M059J (cell line): Measurements from ENCODE around the gene PTGR2. TPM values are rescaled to one million over a fixed set of nuclear protein-coding genes. Genes with fewer than 3 reads are reported as not detected.
"Not testable (repeated sequence)": the region's sequence is repeated elsewhere in the genome, so short reads cannot be mapped to it uniquely, and the experiment has no call there.

Experiments used
- DNase-seq: peaks from one replicate; pipeline ENCODE4 v3.0.0-alpha.2; 2012; ENCODE audit warnings: low read depth
- total RNA-seq: library from RNA; depleted of rRNA; stranded (reverse); fragments of >200 nt; shearing (Covaris generic); gene quantifications from 2 replicates; pipeline ENCODE4 v1.2.3, GENCODE V29; 2014

Gene PTGR2
- total RNA-seq, 1 experiment from 2014 or later, result 5.0 TPM

DNA sequence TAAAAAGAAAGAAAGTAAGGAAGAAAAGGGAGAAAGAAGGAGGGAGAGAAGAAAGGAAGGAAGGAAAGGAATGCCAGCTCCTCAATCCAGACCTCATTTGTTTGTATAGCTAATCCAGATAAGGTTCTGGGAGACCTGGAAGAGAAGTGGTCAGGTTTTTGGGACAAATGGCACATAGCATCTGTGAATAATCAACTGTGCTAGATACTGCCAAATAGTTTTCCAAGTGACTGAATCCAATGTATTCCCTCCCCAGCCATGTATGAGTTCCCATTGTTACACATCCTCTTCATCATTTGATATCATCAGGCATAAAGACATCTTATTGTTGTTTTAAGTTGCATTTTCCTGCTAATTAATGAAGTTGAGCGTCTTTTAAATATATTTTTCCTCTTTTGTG lies 18.6 kb upstream of the PTGR2 start:
- DNase-seq, result peak; percentile 85

DNA sequence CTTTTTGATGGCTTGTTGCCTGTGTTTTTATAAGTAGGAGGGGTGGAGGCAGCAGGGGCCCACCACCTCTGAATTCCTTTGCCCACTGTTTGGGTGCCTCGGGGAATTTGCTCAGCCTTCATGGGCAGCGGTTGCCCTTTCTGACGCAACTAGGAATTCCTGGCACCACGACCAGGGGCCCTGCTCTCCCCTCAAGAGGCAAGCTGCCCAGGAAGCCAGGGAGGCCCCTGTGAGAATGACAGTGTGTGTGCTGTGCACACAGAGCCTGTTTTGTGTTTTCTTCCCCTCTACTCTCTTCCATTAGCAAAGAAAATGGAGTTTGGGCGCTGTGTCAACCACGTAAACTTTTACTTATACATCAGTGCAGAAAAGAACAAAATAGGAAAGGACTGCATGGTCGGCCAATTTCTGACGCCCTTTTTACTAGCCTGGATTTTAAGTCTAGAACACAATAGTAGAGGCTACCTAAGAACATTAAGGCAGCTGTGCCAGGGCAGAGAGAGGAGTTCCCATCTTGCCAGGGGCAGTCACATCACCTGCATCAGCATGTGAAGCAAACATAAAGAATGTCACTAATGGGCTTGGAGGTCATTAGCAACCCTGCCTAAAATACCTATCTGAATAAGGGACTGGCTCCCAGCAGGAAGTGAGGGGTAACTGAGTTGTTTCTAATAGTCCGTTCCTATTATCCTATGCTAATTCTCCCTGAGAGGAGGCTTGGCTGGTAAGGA lies 17.9 kb upstream of the PTGR2 start:
- peak; percentile 92 for DNase-seq

DNA sequence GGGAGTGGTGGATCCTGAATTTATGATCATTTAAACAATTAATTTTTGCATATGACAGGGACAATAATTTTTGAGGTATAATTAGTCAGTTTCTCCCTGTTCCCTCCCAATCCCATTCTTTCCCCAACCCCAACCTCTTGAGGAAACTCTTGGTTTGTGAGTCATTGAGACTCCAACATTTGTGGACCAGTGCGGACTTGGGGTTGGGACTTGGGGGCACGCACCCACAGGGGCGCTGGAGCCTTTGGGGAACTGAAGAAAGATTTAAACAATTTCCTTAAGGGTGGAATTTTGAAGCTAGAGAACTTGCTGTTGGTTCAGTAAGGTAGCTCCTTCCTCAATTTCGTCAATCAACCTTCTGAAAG lies 17.4 kb upstream of the PTGR2 start:
- peak; percentile 52 for DNase-seq

DNA sequence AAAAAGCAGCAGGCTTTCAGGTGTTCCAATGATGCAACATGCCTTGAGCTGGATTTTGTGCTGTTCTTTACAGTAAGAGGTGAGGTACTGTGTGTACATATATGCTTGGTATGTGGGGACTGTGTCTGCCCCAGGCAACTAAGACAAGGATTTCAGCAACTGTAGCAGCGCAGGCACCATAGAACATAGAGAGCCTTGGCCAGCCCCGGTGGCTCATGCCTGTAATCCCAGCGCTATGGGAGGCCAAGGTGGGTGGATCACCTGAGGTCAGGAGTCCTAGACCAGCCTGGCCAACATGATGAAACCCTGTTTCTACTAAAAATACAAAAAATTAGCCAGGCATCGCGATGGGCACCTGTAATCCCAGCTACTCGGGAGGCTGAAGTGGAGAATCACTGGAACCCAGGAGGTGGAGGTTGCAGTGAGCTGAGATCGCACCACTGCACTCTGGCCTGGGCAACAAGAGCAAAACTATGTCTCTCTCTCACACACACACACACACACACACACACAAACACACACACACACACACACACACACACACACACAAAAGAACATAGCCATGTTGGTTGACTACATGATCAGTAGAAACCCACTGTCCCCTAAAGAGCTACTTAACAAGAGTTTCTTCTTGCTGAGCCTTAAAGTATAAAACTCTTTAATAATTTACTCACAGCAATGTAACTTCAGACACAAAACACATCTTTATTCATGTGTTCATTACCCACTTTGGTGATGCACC lies 13.2 kb upstream of the PTGR2 start:
- DNase-seq, result not testable (repeated sequence)

DNA sequence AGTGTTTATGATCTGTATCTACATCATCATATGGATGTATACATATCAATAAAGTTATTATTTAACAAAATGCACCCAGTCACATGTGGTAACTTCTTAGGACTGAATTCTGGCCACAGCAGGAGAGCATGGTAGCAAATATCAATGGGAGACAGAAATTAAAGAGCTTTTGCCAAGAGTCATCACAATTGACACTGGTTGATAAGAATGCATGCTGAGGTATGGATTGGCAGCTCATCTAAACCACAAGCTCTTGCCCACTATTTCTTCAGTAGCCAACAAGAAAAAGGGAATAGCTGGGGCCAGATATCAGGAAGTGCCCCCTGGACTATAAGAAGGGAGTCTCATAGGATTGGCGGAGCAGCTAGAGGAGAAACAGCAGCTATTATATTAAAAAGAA lies 9.4 kb upstream of the PTGR2 start:
- DNase-seq, result peak; percentile 15

DNA sequence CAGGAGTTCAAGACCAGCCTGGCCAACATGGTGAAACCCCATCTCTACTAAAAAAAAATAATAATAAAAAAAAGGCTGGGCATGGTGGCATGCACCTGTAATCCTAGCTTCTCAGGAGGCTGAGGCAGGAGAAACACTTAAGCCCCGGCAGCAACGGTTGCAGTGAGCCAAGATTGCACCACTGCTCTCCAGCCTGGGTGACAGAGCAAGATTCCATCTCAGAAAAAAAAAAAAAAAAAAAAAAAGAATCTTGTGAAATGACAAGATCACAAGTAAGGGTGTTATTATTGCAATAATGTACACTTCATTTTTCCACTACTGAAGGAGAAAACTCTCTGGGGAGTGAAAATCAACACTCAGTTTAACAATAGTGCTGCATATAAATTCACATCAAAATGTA lies 8.8 kb upstream of the PTGR2 start:
- no peak for DNase-seq

DNA sequence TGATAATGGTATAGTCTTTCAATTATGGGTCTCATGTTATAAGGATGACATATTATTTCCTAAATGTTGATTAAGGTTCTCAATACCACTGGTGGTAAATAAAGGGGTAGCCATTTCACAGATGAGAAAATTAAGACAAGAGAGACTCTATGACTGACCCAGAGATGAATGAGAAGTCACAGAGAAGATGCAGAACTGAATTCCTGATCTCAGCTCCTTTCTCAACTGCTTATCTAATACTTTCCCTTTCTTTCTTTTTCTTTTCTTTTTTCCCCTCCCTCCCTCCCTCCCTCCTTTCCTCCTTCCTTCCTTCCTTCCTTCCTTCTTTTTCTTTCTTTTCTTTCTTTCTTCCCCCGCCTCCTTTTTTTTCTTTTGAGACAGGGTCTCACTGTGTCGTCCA lies 8.3 kb upstream of the PTGR2 start:
- DNase-seq, result no peak

DNA sequence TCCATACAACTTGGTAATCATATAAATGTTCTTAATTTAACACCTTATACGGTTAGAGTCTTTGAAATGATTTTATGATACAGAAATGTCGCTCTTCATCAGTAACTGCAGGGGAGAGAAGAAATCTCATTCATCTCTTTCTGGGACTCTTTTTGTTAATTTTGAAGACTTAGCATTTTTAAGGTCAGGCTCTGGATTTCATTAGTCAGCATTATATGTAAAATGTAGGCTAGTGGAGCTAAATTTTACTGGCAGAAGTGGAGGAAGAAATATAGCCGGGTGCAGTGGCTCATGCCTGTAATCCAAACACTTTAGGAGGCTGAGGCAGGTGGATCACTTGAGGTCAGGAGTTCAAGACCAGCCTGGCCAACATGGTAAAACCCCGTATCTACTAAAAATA lies 4.7 kb upstream of the PTGR2 start:
- no peak for DNase-seq

DNA sequence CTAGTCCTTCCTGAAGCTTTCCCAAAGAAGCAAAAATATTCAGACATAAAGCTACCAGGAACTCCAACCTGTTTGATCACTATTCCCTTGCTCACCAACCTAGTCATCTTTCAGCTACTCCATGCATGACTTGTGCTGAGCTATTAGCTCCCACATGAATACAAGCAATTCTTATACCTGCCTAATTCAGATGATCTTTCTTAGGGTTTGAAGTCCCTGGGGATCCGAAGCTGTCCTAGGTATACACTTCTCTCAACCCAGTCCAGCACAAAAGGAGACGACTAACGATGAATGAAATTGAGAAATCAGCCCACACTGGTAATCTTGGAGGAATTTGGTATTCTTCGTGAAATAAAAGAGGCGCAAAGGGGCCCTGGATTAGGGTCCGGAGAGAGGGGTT lies 631 bp upstream of the PTGR2 start:
- DNase-seq, result peak; percentile 36

DNA sequence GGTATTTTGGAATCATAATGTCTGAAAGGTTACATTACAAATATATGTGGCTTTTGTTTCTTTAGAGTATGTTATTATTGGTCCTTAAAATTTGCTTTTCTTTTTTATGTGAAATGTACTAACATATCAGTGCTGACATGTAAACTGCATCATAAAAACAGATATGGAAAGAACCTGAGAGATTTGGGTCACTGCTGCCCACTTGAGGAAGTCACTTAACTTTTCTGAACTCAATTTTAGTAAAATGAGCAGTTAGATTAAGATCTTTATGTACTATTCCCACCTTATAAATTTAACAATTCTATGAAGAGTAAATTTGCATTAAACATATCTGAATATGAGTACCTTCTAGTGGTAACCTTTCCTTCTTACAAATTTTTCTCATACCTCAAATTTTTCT lies 7.5 kb downstream of the PTGR2 start:
- no peak for DNase-seq

DNA sequence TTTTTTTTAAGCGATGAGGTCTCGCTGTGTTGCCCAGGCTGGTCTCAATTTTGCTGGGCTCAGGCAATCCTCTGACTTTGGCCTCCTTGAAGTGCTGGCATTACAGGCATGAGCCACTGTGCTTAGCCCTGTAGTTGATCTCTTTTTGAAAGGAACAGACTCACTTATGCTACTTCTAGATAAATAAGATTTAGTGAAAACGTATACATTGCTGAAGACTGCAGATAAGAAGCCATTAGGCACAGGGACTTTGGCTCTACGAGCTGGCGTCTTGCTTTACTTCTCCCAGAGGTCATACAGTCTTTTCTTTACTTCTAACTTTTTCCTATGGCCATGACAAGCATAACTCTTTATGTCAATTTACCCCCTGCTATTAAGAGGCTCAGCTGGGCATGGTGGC lies 9.4 kb downstream of the PTGR2 start:
- DNase-seq, result no peak

DNA sequence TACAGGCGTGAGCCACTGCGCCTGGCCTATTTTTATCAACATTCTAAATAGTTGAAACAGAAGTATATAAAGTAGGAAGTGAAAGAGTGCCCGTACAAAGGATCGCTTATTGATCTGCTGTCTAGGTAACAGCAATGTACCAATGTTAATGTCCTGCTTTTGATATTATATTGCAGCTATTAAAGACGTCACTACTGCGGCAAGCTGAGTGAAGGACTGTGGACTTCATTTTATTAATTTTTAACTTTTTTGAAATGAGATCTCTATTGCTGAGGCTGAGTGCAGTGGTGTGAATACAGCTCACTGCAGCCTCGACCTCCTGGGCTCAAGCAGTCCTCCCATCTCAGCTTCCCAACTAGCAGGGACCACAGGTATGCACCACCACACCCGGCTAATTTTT lies 10.8 kb downstream of the PTGR2 start:
- DNase-seq, result no peak

DNA sequence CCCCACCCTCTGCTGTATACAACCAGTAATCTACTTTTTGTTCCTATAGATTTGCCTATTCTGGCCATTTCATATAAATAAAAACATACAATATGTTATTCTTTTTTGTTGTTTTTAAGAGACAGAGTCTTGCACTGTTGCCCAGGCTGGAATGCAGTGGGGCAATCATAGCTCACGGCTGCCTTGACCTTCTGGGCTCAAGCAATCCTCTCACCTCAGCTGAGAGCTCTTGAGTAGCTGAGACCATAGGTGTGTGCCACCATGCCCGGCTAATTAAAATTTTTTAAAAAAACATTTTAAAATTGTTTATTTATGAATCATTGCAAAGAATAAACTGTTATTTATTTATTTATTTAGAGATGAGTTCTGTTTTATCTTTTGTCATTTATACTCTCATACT lies 11.6 kb downstream of the PTGR2 start:
- DNase-seq, result no peak

DNA sequence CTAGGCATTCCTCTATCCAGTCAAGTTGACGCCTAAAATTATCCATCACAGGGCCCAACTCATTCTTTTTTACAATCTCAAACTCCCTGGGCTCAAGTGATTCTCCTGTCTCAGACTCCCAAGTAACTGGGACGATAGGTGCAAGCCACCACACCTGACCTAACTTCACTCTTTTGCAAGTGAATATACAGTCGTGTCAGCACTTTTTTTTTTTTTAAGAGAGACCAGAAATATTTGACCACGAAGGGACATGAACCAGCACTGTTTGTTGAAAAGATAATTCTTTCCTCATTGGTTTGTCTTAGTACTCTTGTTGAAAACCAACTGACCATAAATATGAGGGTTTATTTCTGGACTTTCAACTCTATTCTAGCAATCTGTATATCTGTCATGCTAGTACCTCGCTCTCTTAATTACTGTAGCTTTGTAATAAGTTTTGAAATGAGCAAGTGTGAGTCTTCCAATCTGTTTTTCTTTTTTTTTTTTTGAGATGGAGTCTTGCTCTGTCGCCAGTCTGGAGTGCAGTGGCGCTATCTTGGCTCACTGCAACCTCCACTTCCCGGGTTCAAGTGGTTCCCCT lies 14.0 kb downstream of the PTGR2 start:
- DNase-seq, result no peak

DNA sequence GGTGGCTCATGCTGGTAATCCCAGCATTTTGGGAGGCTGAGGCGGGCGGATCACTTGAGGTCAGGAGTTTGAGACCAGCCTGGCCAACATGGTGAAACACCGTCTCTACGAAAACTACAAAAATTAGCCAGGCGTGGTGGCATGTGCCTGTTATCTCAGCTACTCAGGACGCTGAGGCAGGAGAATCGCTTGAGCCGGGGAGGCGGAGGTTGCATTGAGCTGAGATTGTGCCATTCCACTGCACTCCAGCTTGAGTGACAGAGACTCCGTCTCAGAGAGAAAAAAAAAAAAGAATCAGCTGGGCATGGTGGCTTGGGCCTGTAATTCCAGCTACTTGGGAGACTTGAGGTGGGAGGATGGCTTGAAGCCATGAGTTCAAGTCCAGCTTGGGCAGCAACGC lies 18.1 kb downstream of the PTGR2 start:
- DNase-seq, result not testable (repeated sequence)

DNA sequence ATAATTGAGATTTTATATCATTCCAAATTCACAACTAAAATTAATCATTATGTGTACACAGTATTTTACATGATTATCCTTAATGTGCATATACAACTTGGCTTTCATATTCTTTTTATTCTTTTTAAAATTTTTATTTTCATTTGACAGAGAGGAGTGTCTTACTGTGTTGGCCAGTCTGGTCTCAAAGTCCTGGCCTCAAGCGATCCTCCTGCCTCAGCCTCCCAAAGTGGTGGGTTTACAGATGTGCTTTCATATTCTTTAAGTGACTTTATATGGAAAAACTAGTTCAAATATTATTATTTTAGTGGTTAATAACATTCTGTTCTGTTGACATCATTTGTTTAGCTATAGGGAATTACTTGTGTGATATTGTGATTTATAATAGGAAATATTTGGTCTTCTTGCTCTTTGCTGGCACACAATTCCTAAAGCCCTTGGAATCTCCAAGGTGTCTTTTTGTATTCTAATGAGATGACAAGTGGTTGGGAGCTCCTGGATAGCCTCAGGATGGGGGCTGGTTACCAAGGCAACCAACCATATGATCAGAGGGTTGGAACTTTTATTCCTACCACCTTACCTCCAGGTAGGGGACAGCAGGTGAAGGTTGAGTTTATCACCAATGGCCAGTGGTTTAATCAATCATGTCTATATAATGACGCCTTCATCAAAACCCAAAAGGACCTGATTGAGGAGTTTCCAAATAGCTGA lies 19.0 kb downstream of the PTGR2 start:
- DNase-seq, result no peak

DNA sequence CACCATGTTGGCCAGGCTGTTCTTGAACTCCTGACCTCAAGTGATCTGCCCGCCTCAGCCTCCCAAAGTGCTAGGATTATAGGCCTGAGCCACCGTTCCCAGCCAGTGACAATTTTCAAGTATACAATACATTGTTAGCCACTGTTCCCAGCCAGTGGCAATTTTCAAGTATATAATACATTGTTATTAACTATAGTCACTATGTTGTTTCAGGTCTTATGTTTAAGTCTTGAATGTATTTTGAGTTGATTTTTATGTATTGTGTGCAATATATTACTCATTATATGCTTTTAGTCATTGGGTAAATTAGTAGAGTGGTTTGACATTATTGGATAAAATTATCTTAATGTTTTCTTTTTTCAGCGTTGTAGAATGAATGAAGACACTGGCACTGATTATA lies 22.0 kb downstream of the PTGR2 start:
- no peak for DNase-seq

DNA sequence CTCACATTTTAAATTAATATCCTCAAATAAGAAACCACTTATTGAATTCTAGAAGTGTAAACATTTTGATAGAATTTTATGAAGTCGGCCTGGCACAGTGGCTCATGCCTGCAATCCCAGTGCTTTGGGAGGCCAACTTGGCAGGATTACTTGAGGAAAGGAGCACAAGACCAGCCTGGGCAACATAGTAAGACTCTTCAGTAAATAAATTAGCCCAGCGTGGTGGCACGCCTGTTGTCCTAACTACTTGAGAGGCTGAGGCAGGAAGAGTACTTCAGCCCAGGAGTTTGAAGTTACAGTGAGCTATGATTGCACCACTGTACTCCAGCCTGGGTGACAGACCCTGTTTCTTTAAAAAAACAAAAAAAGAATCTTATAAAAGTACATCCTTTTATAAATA lies 26.2 kb downstream of the PTGR2 start:
- no peak for DNase-seq

DNA sequence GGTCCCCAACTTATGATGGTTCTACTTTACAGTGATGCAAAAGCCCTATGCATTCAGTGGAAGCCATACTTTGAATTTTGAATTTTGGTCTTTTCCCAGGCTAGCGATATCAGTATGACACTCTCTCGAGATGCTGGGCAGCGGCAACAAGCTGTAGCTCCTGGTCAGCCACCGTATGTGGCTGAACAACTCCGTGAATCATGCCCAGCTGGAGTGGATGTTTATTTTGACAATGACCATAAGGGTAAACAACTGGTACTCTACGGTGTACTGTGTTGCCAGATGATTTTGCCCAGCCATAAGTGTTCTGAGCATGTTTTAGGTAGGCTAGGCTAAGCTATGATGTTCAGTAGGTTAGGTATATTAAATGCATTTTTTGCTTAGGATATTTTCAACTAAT lies 26.8 kb downstream of the PTGR2 start:
- peak; percentile 87 for DNase-seq

DNA sequence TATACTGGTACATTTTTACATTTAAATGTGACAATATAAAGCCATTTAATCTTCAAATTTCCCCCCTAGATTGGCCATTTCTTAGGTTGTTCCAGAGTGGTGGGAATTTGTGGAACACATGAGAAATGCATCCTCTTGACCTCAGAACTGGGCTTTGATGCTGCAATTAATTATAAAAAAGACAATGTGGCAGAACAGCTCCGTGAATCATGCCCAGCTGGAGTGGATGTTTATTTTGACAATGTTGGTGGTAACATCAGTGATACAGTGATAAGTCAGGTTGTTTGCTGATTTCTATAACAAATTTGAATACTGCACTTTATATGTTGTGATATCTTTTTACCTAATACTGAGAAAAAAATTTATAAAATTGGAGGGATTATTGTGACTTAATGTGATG lies 27.4 kb downstream of the PTGR2 start:
- DNase-seq, result peak; percentile 79

DNA sequence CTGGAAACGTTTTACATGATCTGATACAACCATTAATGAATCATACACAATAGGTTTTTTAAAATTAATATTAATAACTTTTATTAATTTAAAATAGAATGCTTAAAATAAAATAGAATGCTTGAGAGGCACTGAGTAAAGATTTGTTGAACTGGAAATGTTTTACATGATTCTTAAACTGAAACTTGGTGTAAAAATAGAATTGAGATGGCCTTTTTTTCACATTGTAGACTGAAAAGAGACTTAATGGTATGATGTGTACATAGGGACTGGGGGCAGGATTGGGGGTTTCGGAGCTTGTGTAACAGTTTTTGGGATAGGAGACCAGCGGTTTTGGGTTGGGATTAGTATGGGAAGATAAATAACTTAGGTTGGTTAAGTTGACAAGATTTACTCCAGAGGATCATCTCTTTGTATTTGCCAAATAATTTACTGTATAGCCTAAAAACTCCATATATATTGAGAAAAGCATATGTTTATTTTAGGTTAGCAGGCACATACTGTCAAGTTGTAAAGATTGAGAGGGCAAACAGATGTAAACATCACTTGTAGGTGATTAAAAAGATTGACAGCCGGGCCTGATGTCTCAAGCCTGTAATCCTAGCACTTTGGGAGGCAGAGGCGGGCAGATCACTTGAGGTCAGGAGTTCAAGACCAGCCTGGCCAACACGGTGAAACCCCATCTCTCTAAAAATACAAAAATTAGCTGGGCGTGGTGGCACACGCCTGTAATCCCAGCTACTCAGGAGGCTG lies 33.0 kb downstream of the PTGR2 start:
- no peak for DNase-seq
